ENCODE results near the gene SERPINB12. TPM values are rescaled to one million over a fixed set of nuclear protein-coding genes. Genes with fewer than 3 reads are reported as not detected.

The SERPINB12 gene
- total and polyA plus RNA-seq, 2 of the 4 experiments (the other 2 are of a cell fraction), result not detected

DNA sequence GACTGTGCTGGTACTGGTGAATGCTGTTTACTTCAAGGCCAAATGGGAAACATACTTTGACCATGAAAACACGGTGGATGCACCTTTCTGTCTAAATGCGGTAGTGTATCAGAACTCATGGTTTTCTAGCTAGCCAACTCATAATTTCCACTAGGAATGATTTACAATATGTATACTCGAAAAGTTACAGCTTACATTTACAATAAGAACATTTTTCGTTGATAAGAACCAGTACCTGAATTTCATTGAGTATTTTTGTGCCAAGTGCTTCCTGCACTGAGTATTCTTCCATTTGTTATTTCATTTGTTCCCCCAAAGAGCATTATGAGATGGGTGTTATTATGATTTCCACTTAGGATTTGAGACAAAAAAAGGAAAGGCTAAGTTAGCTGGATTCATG is 21.9 kb downstream of the SERPINB12 start:
- ATAC-seq (ENCODE audit: low read depth) (no peak), DNase-seq (no peak)
- WGBS, 2 experiments (ENCODE audit: extremely low coverage in 2 of 2, insufficient read length in 1 of 2), result no CpG with 5 or more reads among the region's 4 CpGs
- TF ChIP-seq RAD21 (IDR thresholded peaks at IDR 0.05; ENCODE audit: low read length) (no peak), MAFK (IDR thresholded peaks at IDR 0.05; ENCODE audit: low read depth, low read length) (no peak), MXI1 (IDR thresholded peaks at IDR 0.05; ENCODE audit: borderline replicate concordance, low read depth, low read length) (no peak), NFE2L2 (IDR thresholded peaks at IDR 0.05; ENCODE audit: low read depth, low read length) (no peak)
- Histone ChIP-seq H3K23ac (ENCODE audit: low read depth, low read length) (no peak overlapping the region), H2BK120ac (ENCODE audit: low read depth, low read length) (no peak overlapping the region), H3K9ac (ENCODE audit: low read depth, low read length) (no peak overlapping the region), H3K4me2 (ENCODE audit: low read depth, low read length) (no peak overlapping the region), H2AK5ac (ENCODE audit: low read depth, low read length) (no peak overlapping the region), H3K79me1 (ENCODE audit: low read depth in 1 of 2, low read length in 2 of 2) (no peaks in the 10 kb centered on the region), H3K14ac (replicated peaks; ENCODE audit: low read depth, low read length) (no peak overlapping the region), H3K4ac (ENCODE audit: low read depth, low read length) (no peak overlapping the region), H2AK9ac (replicated peaks; ENCODE audit: low read depth, low read length, poor library complexity) (no peak overlapping the region), H4K5ac (ENCODE audit: low read depth, low read length) (no peak overlapping the region), H3K9me3 (ENCODE audit: control insufficient read depth, insufficient read depth, low read length) (no peaks in the 10 kb centered on the region), H3K36me3 (ENCODE audit: control insufficient read depth, insufficient read depth, low read length) (no peaks in the 10 kb centered on the region), H4K20me1 (ENCODE audit: insufficient read depth, low read length) (no peaks in the 10 kb centered on the region), H4K91ac (ENCODE audit: insufficient read depth, low read depth, low read length) (no peak overlapping the region), H3K4me1 (ENCODE audit: control insufficient read depth, insufficient read depth, low read length) (no peaks in the 10 kb centered on the region), H2BK15ac (ENCODE audit: low read depth, low read length) (no peak overlapping the region), H3K18ac (ENCODE audit: low read depth, low read length) (no peak overlapping the region), H4K8ac (ENCODE audit: low read depth in 2 of 2, low read length in 2 of 2) (no peak overlapping the region), H2BK20ac (ENCODE audit: low read depth, low read length) (no peak overlapping the region), H2BK5ac (ENCODE audit: low read depth, low read length, poor library complexity, severe bottlenecking) (no peak overlapping the region), H2AFZ (replicated peaks; ENCODE audit: low read length, poor library complexity) (no peak overlapping the region), H3K27ac (ENCODE audit: insufficient read depth, low read length) (no peak overlapping the region), H3K4me3 (ENCODE audit: insufficient read depth, low read depth, low read length) (no peak overlapping the region), H3K9me1 (ENCODE audit: insufficient read depth, low read length) (no peaks in the 10 kb centered on the region), H3K56ac (ENCODE audit: extremely low read depth, insufficient read depth, low read length) (no peak overlapping the region), H3K27me3 (ENCODE audit: control insufficient read depth, insufficient read depth, low read length) (peaks cover 6% of the 10 kb centered on the region; the same call in 1 of the 2 replicates)
- in situ Hi-C loops (cut with MboI; ENCODE audit: low sequenced_read_pairs), result no loop called here
- ChIA-PET CTCF (no interaction called here), POLR2A (ENCODE audit: unreplicated experiment) (no interaction called here)
- dilution Hi-C loops (cut with HindIII; ENCODE audit: low sequenced_read_pairs, unreplicated experiment), result no loop called here
- intact Hi-C loops (cut with micrococcal nuclease), result no loop called here
- no TSS peak for BruUV-seq (replicated peaks)

Measured in IMR-90 (cell line).